ENCODE results near the gene TMEM132A.
A peak's percentile ranks its signal among the peaks of the same experiment; 100 is the strongest.
"Not testable (repeated sequence)": the region's sequence is repeated elsewhere in the genome, so short reads cannot be mapped to it uniquely, and the experiment has no call there.

TMEM132A gene

DNA sequence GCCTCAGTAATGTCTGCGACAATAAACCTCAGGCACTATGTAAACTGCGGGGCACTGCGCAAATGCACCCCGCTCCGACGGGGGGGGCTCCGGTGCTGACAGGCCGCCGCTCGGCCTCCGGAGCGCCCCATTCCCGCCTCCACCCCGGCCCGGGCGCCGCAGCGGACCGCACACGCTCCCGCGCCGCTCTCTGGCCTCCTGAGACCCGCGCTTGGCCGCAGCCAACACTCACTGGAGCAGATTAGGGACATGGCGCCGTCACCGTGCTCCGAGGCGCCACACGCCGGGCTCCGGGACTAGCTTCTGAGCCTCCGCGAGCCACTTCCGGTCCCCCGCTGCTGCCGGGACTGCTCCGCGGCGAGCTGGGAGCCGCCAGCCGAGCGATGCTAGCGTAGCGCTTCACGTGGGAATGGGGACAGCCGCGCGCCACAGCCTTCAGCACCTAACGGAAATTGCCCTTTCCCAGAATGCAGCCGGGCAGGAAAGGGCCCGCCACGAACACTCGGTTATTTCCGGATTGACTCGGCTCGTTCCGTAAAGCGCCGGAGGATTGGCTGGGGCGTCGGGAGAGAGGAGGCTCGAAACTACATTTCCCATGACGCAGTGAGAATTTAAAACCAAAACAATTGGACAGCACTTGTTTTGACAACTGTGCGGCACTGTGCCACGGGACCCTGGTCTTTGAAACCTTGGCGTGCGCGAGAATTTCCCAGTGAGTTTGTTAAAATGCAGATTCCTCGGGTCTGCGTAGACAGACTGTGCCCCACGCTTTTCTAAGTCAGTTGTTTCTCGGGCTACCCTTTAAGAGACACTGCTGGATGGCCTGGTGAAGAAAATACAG, 17.9 kb upstream of the TMEM132A start, which contains the start of gene PRPF19:
Gene PRPF19, minus strand, starts transcription at position 454 of the 841 bp plus-strand sequence. Its CDS starts 203 bp downstream, at position 251.
- H3K27ac ChIP-seq (ENCODE audit: low read depth, low read length), result peak within 1 kb of the TSS; percentile 91

DNA sequence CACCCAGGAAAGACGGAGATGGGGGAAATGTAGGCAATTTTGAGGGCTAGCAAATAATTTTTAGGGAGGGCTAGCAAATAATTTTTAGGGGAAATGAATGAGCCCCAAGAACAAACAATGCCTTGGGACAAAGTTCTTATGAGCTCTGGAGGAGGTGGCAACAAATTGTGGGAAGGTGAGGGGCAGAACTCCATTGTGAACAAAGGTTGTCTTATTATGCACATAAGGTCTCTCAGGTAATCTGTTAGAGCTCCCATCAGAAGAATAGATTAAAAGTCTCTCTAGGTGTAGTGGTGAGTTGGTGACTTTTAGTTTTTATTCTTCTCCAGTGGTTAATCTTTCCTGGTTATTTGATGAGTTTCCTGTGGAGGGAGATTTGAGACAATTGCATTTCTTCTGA, 15.5 kb upstream of the TMEM132A start:
- no peak overlapping the region for H3K9ac ChIP-seq (ENCODE audit: low read length)
- H3K27ac ChIP-seq (ENCODE audit: low read depth, low read length), result no peak overlapping the region
- peaks cover 17% of the 10 kb centered on the region for H3K4me1 ChIP-seq (ENCODE audit: control insufficient read depth, insufficient read depth, low read length)
- no peak overlapping the region for H3K4me3 ChIP-seq (ENCODE audit: low read depth, low read length)
- H3K36me3 ChIP-seq (ENCODE audit: control insufficient read depth, insufficient read depth, low read length), result 0 out of 2 replicates have a peak, but pooled peaks cover 3% of the 10 kb centered on the region
- no peaks in the 10 kb centered on the region for H3K9me3 ChIP-seq (ENCODE audit: control insufficient read depth, insufficient read depth, low read depth, low read length)
- peaks cover 36% of the 10 kb centered on the region for H3K27me3 ChIP-seq (ENCODE audit: control insufficient read depth, insufficient read depth, low read length)

More for the DNA sequence above, 17.9 kb upstream of the TMEM132A start, which contains the start of gene PRPF19:
- Histone ChIP-seq H3K4me1 (ENCODE audit: control insufficient read depth, insufficient read depth, low read length) (peaks cover 7% of the 10 kb centered on the region), H3K9me3 (ENCODE audit: control insufficient read depth, insufficient read depth, low read depth, low read length) (no peaks in the 10 kb centered on the region), H3K9ac (ENCODE audit: low read length) (peak within 1 kb of the TSS; percentile 92), H3K27me3 (ENCODE audit: control insufficient read depth, insufficient read depth, low read length) (peaks cover 33% of the 10 kb centered on the region), H3K4me3 (ENCODE audit: low read depth, low read length) (peak within 1 kb of the TSS; percentile 97), H3K36me3 (ENCODE audit: control insufficient read depth, insufficient read depth, low read length) (peaks cover 28% of the 10 kb centered on the region)

DNA sequence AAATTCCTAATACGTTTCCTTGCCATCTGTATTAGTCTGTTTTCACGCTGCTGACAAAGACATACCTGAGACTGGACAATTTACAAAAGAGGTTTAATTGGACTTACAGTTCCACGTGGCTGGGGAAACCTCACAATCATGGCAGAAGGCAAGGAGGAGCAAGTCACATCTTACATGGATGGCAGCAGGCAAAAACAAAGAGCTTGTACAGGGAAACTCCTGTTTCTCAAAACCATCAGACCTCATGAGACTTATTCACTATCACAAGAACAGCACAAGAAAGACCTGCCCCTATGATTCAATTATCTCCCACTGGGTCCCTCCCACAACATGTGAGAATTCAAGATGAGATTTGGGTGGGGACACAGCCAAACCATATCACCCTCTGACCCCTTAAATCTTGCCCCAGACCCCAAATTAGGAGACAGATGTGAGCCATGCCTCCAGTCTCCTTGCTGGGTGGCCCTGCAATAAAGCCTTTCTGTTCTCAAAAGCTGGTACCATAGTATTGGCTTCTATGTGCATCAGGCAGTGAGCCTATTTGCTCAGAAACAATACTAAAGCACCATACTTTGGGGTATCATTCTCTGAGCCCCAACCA, 14.5 kb upstream of the TMEM132A start:
- not testable (repeated sequence) for H3K27ac ChIP-seq (ENCODE audit: low read depth, low read length)
- peaks cover 36% of the 10 kb centered on the region for H3K27me3 ChIP-seq (ENCODE audit: control insufficient read depth, insufficient read depth, low read length)

DNA sequence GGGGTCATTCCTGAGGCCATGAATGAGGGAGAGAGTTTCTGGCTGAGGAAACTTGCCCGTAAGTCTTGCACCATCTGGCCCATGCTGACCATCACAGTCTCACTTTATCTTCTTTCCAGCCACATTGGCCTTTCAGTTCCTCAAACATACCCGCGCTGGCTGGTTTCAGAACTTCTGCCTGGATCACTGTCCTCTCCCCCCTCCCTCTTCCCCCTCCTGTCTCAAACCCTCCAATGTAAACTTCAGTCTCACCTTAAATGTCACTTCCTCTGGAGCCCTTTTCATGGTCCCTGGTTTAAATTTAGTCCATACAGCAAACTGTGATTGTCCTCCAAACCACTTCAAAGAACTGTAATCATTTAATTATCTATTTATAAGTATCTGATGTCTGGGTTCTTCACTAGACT, 14.0 kb upstream of the TMEM132A start:
- Histone ChIP-seq H3K36me3 (ENCODE audit: control insufficient read depth, insufficient read depth, low read length) (no peaks in the 10 kb centered on the region), H3K9me3 (ENCODE audit: control insufficient read depth, insufficient read depth, low read depth, low read length) (no peaks in the 10 kb centered on the region), H3K9ac (ENCODE audit: low read length) (no peak overlapping the region), H3K4me1 (ENCODE audit: control insufficient read depth, insufficient read depth, low read length) (peaks cover 22% of the 10 kb centered on the region), H3K27me3 (ENCODE audit: control insufficient read depth, insufficient read depth, low read length) (peaks cover 36% of the 10 kb centered on the region), H3K27ac (ENCODE audit: low read depth, low read length) (no peak overlapping the region), H3K4me3 (ENCODE audit: low read depth, low read length) (no peak overlapping the region)

More for the DNA sequence above, 14.5 kb upstream of the TMEM132A start:
- H3K9me3 ChIP-seq (ENCODE audit: control insufficient read depth, insufficient read depth, low read depth, low read length); H3K36me3 ChIP-seq (ENCODE audit: control insufficient read depth, insufficient read depth, low read length); H3K9ac ChIP-seq (ENCODE audit: low read length); H3K4me3 ChIP-seq (ENCODE audit: low read depth, low read length): not testable (repeated sequence)
- peaks cover 22% of the 10 kb centered on the region for H3K4me1 ChIP-seq (ENCODE audit: control insufficient read depth, insufficient read depth, low read length)

DNA sequence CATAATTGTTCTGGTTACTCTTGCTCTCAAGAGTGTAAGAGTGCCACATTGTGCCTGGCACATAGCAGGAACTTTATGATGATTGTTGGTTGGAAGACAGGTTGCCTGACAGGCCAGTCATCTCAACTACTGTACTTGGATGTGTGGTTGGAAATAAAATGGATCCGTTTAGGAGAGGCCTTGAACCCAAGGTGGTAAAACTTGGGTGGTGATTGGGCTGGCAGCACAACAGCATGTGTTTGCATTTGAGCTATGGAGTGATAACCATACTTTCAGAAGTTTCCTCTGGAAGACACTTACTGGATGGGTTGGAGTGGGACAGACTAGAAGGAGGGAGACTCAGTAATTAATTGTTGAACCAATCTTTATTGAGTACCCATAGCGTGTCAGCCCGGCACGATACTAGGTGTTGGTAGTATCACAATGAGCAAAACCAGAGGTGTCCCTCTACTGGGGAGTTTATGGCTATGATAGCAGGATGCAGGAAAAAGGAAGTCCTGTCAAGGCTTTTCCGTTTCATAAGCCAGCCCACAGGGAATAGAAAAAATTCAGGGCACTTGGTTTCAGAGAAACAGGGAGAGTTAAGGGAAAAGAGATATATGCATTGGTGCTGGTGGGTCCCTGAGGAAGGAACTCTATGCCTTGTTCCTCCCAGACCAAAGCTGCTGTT, 13.4 kb upstream of the TMEM132A start:
- peaks cover 23% of the 10 kb centered on the region for H3K4me1 ChIP-seq (ENCODE audit: control insufficient read depth, insufficient read depth, low read length)
- no peaks in the 10 kb centered on the region for H3K9me3 ChIP-seq (ENCODE audit: control insufficient read depth, insufficient read depth, low read depth, low read length)
- H3K9ac ChIP-seq (ENCODE audit: low read length), result no peak overlapping the region
- peaks cover 36% of the 10 kb centered on the region for H3K27me3 ChIP-seq (ENCODE audit: control insufficient read depth, insufficient read depth, low read length)
- H3K4me3 ChIP-seq (ENCODE audit: low read depth, low read length), result no peak overlapping the region
- no peaks in the 10 kb centered on the region for H3K36me3 ChIP-seq (ENCODE audit: control insufficient read depth, insufficient read depth, low read length)
- H3K27ac ChIP-seq (ENCODE audit: low read depth, low read length), result no peak overlapping the region

DNA sequence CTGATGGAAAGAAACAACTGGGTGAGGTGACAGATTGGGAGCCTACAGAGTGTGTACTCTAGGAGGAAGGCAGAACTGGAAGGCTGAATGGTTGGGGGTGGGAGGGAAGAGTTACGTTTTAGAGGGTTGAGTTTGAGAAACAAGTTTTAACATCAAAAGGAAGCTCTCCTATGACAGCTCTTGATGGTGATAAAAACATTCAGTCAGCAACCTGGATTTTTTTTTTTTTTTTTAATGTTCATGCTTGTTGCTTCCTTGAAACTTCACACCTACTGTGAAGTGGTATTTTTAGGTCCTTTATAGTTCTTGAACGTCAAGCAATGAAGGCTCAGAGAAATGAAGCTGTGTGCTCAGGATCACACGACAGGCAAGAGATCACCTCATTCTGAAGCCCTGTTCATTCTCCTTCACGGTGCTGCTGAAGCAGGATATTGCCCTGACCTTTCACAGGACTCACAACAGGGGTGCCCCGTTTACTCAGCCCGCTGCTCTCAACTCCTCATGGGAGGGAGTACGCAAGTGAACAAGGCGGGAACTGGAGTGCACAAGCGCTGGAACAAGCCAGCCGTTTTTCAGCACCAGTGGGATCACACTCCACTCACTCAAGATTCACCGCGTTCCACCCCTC, 11.9 kb upstream of the TMEM132A start:
- Histone ChIP-seq H3K27me3 (ENCODE audit: control insufficient read depth, insufficient read depth, low read length) (peaks cover 36% of the 10 kb centered on the region), H3K36me3 (ENCODE audit: control insufficient read depth, insufficient read depth, low read length) (no peaks in the 10 kb centered on the region), H3K27ac (ENCODE audit: low read depth, low read length) (no peak overlapping the region), H3K9me3 (ENCODE audit: control insufficient read depth, insufficient read depth, low read depth, low read length) (no peaks in the 10 kb centered on the region), H3K9ac (ENCODE audit: low read length) (no peak overlapping the region), H3K4me3 (ENCODE audit: low read depth, low read length) (no peak overlapping the region), H3K4me1 (ENCODE audit: control insufficient read depth, insufficient read depth, low read length) (peaks cover 33% of the 10 kb centered on the region)

DNA sequence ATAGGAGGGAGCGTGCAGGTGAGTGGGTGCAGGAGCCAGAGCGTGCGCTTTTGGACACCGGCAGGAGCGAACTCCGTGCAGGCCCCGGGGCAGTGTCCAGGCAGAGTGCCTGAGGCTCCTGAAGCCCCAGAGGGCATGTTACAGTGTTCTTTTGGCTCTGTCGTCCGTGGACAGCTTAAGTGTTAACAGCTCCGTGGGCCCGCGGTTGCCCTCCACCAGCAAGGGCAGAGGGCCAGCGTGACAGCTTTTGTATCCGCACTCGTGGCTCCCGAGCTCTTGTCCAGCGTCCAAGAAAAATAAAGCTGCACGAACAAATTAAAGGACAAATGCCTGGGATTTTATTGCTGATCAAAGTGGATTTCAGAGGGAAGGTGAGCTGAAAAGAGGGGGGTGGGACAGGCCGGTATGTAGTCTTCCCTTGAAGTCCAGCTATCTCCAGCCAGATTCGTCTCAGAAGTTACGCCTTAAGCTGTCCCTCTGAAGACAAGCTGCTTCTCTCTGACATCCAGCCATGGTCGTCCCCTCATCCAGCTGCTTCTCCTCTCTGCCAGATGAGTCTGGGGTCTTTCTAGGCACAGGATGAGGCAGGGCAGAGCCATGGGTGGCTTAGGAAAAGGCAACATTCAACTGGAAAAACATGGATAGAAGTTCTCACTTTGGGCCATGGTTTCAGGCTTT, 11.3 kb upstream of the TMEM132A start:
- peak overlapping the region; percentile 52 for H3K4me3 ChIP-seq (ENCODE audit: low read depth, low read length)
- peak overlapping the region; percentile 68 for H3K9ac ChIP-seq (ENCODE audit: low read length)
- no peaks in the 10 kb centered on the region for H3K36me3 ChIP-seq (ENCODE audit: control insufficient read depth, insufficient read depth, low read length)
- no peaks in the 10 kb centered on the region; the same call in 1 of the 2 replicates for H3K9me3 ChIP-seq (ENCODE audit: control insufficient read depth, insufficient read depth, low read depth, low read length)
- peaks cover 33% of the 10 kb centered on the region for H3K4me1 ChIP-seq (ENCODE audit: control insufficient read depth, insufficient read depth, low read length)
- peaks cover 33% of the 10 kb centered on the region for H3K27me3 ChIP-seq (ENCODE audit: control insufficient read depth, insufficient read depth, low read length)
- no peak overlapping the region for H3K27ac ChIP-seq (ENCODE audit: low read depth, low read length)

DNA sequence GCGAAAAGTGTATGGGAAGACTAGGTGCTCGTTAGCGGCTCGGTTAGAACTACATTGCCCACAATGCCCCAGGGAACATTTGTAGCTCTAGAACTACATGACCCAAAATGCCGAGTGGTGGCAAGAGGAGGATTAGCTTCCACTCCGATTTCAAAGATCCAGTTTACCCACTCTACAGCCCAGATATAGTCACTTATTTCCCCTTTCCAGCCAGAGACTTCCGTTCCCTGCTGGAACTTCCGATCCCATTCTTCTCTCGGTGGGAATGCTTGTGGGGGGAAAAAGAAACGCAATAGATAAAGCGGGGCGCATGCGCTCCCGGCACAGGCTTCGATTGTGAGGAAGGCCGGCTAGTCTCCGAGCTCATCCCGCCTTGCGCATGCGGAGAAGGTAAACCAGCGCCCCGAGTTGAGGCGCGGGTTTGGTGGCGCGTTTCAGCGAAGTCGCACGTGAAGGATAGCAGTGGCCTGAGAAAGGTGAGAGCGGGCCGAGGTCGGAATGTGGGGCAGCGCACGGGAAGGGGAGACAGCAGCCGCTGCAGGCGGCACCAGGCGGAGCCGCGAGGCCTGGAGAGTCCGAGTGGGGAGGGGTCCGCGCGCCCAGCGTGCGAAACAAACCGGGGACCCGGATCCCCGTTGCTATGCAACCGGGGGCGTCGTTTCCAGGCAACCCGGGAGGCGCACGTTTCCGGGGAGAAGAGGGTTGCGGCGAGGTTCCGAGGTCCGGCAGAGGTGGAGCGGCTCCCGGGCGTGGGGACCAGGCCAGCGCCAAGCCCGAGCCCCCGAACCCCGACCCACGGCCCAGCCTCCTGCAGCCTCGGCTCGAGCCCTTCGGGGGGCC, 10.2 kb upstream of the TMEM132A start, which contains the start of gene TMEM109:
Gene TMEM109, plus strand, starts transcription at position 366 of the 840 bp plus-strand sequence. CDS start 5,536 bp downstream, outside the sequence.
- Histone ChIP-seq H3K36me3 (ENCODE audit: control insufficient read depth, insufficient read depth, low read length) (no peaks in the 10 kb centered on the region), H3K27ac (ENCODE audit: low read depth, low read length) (peak within 1 kb of the TSS; percentile 43), H3K4me1 (ENCODE audit: control insufficient read depth, insufficient read depth, low read length) (peaks cover 39% of the 10 kb centered on the region)

DNA sequence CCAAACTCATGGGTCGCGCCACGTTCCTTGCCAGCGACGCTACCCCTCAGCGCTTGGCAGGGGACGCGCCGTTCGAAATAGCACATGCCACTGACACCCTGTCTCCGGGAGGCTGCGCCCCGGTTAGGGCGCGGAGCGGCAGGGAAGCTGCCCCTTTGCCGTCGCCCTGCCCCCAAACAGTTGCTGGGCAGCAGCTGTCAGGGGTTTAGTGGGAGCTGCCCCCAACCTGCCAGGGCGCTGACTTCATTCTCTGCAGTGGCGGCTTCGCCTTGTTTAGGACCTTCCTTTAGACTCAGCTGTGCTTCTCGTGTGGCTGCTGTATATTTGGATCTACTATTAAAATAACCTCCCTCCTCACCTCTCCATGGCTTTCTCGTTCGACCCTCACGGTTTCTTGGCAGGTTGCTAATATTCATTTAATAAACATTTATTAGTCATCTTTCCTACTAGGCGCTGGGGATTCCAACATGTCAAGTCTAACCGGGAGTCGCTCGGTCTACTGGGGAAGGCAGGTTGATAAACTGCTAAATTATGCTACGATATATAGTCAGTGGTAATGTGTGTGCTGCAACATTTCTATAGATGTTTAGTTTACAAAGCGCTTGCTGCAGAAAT, 9.5 kb upstream of the TMEM132A start:
- peaks cover under 1% of the 10 kb centered on the region; the same call in 1 of the 2 replicates for H3K36me3 ChIP-seq (ENCODE audit: control insufficient read depth, insufficient read depth, low read length)
- H3K9me3 ChIP-seq (ENCODE audit: control insufficient read depth, insufficient read depth, low read depth, low read length), result no peaks in the 10 kb centered on the region; the same call in 1 of the 2 replicates
- peaks cover 39% of the 10 kb centered on the region for H3K4me1 ChIP-seq (ENCODE audit: control insufficient read depth, insufficient read depth, low read length)
- H3K9ac ChIP-seq (ENCODE audit: low read length), result peak overlapping the region; percentile 68
- peak overlapping the region; percentile 52 for H3K4me3 ChIP-seq (ENCODE audit: low read depth, low read length)
- no peak overlapping the region for H3K27ac ChIP-seq (ENCODE audit: low read depth, low read length)
- H3K27me3 ChIP-seq (ENCODE audit: control insufficient read depth, insufficient read depth, low read length), result peaks cover 18% of the 10 kb centered on the region

More for the DNA sequence above, 10.2 kb upstream of the TMEM132A start, which contains the start of gene TMEM109:
- Histone ChIP-seq H3K27me3 (ENCODE audit: control insufficient read depth, insufficient read depth, low read length) (peaks cover 23% of the 10 kb centered on the region), H3K4me3 (ENCODE audit: low read depth, low read length) (peak within 1 kb of the TSS; percentile 52), H3K9me3 (ENCODE audit: control insufficient read depth, insufficient read depth, low read depth, low read length) (no peaks in the 10 kb centered on the region; the same call in 1 of the 2 replicates), H3K9ac (ENCODE audit: low read length) (peak within 1 kb of the TSS; percentile 68)

Data from HUES6 (cell line).